Measurements from ENCODE around the gene SAMD14.
"Not testable (repeated sequence)": the region's sequence is repeated elsewhere in the genome, so short reads cannot be mapped to it uniquely, and the experiment has no call there.

SAMD14 gene

DNA sequence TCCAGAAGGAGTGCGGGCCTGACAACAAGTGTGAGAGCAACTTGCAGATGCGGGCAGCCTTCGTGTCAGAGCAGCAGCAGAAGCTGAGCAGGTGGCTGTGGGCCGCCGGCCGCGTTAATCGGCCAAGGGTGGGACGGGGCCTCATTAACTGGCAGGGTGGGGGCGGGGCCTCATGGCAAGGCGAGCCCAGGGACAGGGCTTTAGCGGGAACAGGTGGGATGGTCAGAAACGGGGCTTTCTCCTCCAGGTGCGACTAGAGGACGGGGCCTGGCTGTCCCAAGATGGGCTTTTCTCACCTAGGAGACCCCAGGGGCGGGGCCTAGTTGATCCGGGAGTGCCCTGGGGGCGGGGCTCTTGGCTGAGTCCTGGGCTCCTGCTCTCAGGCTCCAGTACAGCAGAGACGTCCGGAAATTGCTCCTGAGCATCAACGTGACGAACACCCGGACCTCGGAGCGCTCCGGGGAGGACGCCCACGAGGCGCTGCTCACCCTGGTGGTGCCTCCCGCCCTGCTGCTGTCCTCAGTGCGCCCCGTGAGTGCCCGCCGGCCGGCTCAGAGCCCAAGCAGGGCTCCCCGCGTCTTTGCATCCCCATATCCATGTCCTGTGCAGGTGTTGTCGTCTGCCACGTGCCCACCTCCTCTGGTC lies 53.2 kb downstream of the SAMD14 start:
- DNase-seq (ENCODE audit: low read depth, low spot score): peak; percentile 69

DNA sequence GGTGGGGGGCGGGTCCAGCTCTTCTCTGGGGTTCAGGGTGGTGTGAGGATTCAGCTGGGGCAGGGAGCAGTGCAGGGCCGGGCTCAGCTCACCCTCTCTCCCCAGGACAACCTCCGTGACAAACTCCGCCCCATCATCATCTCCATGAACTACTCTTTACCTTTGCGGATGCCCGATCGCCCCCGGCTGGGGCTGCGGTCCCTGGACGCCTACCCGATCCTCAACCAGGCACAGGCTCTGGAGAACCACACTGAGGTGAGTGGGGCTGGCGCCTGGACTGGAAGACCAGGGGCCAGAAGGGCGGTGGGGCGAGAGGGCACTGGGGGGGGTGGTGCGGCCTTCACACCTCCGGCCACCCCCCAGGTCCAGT lies 53.8 kb downstream of the SAMD14 start:
- no peak for DNase-seq (ENCODE audit: low read depth, low spot score)

DNA sequence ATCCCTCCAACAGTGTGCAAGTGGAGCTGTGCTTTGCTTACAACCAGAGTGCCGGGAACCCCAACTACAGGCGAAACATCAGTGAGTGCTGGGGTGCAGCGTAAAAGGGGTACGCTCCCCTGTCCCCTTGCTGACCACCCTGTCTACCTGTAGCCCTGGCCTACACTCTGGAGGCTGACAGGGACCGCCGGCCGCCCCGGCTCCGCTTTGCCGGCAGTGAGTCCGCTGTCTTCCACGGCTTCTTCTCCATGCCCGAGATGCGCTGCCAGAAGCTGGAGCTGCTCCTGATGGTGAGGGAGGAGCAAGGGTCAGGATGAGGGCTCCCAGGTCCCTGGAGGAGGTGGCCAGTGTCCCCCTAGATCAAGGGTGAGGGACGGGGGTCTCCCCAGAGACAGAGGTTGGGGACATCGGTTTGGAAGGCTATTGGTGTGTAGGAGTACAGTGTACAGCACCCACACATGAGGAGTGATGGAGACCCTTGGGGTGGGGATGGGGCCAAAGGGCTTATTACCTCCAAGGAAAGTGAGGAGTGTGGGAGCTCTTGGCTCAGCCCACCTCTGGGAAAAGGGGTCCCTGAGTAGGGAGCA lies 54.4 kb downstream of the SAMD14 start:
- DNase-seq (ENCODE audit: low read depth, low spot score): no peak

DNA sequence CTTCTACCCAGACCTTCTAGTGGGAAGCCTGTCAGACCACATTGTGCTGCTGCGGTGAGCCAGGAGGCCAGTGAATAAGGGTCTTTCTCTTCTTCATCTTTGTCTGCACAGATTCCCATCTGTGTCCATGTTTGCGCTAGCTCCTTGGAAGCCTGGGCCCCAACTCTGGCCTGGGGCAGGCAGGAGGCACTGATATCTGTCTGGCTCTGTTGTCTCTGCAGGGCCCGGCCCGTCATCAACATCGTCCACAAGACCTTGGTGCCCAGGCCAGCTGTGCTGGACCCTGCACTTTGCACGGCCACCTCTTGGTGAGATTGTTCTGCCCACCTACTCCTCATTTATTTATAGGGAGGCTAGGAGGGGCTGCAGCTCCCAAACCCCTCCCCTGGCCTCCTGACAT lies 55.7 kb downstream of the SAMD14 start:
- DNase-seq (ENCODE audit: low read depth, low spot score): no peak

DNA sequence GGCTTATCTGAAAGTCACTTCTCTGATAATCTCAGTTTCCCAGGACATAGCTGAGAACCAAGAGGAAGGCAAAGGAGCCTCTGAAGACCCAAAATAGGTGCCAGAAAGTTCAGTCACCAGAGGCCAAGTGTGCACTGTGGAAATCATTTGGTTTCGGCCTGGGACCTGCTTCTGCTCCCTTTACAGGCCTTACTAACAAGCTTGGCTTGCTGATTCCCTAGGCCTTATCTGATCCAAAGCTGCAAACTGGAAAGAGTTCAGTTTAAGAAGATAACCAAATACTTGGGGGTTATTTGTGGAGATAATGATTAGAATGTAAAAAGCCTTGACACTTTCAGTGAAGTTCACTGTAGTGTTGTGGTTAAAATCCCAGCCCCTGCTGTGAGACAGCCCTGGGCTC lies 57.0 kb downstream of the SAMD14 start:
- no peak for DNase-seq (ENCODE audit: low read depth, low spot score)

DNA sequence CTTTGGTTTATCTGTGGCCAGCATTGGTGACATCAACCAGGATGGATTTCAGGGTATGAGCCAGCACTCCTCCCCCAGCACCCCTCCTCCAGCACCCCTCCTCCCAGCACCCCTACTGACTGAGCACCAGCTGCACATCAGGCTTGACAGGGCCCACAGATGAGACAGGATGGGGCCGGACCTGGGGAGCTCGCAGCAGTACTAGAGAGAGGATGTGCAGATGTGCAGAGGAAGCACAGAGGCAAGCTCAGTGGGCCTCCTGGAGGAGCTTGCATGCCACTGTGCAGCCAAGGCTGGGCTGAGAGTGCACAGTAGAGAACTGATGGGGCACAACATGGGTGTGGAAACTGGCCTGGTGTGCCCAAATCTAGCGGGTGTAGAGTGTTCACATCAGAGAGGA lies 57.8 kb downstream of the SAMD14 start:
- no peak for DNase-seq (ENCODE audit: low read depth, low spot score)

DNA sequence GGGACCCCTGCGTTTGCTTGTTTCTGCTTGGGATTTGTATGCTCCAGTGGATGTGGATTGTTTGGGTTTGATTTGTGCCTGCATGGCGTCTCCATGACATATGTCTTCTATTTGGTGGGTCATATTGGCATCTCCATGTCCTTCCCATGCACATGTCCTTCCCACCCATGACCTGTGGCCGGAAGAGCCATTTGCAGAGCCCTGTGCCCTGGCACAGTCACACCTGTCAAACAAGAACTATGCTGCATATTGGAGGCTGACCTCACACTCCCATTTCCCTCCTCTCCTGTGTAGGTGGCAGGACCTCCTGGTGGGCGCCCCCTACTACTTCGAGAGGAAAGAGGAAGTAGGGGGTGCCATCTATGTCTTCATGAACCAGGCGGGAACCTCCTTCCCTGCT lies 58.3 kb downstream of the SAMD14 start:
- no peak for DNase-seq (ENCODE audit: low read depth, low spot score)

DNA sequence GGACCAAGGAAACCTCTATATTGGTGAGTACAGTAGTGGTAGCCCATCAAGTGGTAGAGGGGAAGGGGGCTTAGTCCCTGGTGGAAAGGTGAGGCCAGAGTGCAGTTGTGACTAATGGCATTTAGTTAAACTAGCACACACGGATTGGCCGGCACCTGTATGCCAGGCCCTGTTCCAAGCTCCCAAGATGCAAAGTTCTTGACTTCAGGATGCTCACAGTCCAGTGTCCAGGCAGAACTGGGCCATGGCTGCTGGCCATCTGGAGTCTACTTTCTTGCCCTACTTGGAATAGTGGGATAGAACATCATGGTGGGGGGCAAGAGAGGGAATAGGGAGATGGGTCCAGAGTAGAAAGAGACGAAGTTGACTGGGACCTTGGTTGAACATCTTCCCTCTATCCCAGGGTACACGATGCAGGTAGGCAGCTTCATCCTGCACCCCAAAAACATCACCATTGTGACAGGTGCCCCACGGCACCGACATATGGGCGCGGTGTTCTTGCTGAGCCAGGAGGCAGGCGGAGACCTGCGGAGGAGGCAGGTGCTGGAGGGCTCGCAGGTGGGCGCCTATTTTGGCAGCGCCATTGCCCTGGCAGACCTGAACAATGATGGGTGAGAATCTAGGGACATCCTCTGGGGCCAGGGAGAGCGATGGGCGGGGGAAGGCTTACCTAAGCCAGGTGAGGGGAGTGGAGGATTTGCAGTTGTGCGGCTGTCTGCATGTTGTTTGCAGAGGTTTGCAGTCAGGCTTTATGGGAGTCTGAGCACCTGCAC lies 58.9 kb downstream of the SAMD14 start:
- DNase-seq (ENCODE audit: low read depth, low spot score): no peak

DNA sequence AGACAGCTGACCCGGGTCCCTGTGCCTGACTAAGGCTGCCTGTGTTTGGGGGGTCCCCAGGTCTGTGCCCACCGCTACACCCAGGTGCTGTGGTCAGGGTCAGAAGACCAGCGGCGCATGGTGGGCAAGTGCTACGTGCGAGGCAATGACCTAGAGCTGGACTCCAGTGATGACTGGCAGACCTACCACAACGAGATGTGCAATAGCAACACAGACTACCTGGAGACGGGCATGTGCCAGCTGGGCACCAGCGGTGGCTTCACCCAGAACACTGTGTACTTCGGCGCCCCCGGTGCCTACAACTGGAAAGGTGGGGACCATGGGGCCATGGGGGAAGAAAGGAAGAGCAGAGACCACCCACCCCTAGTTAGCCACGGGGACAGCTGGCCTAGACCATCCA lies 62.0 kb downstream of the SAMD14 start:
- no peak for DNase-seq (ENCODE audit: low read depth, low spot score)

DNA sequence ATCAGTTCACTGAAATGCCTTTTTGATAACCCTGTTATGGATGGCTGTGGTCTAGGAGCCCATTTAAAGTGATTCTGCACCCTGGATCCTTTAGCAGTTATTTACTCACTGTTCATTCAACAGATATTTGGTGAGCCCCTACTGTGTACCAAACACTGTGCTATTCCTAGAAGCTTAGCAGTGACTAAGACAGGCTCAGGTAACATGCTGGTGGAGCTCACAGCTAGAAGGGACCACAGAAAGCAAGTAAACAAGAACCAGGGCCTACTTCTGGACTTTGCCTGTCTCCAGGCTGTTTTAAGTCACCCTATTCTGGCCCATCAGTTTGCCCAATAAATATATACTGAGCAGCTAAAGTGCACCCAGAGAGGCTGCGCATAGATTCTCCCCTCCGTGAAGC lies 63.0 kb downstream of the SAMD14 start:
- DNase-seq (ENCODE audit: low read depth, low spot score): no peak

DNA sequence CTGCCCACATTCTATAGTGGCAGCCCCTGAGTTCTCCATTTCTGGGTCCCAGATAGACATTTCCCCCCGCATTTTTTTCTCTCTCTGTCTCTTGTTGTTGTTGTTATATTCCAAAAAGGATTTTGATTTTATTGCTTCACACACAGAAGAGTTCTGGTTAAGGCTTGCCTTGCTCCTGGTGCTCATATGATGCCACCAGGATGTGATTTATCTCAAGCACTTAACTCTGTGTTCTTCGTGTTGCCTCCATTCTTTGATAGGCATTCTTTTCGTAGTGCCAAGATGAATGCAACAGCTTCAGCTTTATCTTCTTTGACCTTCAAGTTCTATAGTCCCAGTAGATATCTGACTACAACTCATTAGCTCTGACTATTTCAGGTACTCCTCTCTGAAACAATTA lies 64.9 kb downstream of the SAMD14 start:
- no peak for DNase-seq (ENCODE audit: low read depth, low spot score)

DNA sequence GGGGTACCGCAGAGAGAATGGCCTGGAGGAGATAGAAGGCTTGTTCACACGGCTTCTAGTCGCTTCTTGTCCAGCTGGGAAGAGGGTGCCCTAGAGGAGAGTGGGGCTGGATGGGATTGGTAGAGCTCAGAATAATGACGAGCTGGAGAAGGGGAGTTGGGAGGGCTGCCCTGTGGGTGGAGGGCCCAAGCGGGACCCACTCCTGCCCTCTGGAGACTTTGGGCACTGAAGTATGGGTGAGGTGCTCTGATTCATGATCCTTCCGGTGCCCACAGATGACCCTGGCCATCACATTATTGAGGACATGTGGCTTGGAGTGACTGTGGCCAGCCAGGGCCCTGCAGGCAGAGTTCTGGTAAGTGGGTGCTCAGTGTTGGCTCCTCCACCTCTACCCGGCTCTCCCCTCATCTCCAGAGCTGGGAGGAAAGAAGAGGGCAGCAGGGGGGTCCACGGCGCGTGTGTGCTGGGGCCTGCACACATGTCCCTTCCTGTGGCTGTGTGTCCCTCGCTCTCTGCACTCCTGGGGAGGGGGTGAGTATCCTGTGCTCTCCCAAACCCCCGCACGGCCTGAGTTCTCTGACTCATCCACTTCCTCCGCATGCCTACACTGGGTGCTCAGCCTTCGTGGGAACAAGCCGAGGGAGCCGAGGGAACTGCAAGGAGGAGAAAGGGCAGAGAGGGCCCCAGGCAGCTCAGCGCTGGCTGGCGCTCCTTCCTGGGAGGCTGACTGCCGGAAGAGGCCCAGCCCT lies 65.5 kb downstream of the SAMD14 start:
- DNase-seq (ENCODE audit: low read depth, low spot score): peak; percentile 77

DNA sequence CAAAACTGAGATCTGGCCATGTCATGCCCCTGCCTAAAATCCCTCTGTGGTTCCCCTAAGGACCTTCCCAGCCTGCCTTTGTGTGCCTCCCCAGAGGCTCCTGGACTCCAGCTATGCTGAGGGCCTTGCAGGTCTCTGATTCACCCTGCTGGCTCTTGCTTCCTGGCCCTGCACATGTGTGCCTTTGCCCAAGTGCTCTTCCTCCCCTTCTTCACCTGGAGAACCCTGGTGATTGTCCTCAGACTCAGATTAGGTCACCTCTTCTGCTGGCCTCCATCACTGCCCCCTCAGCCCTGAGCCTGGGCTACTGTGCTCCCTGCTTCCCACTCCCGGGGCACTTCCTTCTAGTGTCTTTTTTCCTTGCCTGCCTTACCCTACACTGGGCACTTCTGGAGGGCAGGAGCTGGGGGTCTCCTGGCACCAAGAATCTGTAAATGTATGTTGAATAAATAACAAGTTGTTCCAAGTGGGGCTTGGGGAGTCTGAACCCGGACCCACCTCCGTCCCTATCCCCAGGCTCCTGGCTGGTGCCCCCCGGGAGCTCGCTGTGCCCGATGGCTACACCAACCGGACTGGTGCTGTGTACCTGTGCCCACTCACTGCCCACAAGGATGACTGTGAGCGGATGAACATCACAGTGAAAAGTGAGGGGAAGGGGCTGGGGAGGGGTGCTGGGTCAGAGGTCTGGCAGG lies 66.3 kb downstream of the SAMD14 start:
- DNase-seq (ENCODE audit: low read depth, low spot score): no peak

DNA sequence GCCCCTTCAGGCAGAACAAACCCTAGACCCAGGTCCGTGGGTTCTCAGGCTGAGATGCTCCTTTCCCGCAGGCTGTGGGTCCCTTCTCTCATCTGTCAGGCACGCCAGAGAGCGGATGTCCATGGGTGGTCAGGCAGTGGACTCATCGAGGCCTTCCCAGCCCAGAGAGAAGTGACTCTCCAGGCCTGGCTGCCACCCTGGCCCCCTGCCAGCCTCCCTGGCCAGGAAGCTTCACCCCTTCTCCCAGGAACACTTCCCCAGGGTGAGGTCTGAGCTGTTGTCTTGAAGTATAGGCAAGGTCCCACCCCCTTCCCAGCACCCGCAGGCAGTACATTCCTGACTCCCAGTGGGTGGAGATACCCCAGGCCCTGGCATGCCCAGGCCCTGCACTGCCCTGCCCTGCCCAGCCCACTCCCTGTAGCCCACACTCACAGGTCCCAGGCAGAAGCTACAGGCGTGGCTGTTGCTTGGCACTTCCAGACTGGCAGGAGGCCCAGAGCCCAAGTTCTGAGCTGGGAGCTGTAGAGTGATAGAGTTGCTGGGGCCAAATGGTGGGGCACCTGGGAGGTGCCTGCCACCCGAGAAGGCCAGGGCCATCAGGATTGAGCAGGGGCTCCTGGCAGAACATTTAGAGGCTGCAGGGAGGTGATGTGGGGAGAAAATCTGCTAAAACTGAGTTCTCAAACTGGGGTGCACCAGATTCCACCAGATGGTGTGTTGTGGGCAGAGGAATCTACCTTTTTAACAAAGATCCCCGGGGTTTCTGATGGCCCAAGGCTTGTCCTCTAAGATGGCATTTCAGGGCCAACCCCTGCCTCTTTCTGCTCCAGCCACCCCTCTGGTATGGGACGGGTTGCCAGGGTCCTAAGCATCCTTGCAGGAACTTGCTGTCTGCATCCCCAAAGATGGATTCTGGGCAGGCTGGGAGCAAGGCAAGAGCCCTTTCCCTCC lies 67.4 kb downstream of the SAMD14 start:
- DNase-seq (ENCODE audit: low read depth, low spot score): peak; percentile 54

DNA sequence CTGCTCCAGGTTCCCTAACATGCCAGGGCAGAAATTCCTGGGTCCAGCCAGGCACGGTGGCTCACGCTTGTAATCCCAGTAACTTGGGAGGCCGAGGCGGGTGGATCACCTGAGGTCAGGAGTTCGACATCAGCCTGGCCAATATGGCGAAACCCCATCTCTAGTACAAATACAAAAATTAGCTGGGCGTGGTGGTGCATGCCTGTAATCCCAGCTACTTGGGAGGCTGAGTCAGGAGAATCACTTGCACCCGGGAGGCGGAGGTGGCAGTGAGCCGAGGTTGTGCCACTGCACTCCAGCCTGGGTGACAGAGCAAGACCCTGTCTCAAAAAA lies 68.3 kb downstream of the SAMD14 start:
- not testable (repeated sequence) for DNase-seq (ENCODE audit: low read depth, low spot score)

DNA sequence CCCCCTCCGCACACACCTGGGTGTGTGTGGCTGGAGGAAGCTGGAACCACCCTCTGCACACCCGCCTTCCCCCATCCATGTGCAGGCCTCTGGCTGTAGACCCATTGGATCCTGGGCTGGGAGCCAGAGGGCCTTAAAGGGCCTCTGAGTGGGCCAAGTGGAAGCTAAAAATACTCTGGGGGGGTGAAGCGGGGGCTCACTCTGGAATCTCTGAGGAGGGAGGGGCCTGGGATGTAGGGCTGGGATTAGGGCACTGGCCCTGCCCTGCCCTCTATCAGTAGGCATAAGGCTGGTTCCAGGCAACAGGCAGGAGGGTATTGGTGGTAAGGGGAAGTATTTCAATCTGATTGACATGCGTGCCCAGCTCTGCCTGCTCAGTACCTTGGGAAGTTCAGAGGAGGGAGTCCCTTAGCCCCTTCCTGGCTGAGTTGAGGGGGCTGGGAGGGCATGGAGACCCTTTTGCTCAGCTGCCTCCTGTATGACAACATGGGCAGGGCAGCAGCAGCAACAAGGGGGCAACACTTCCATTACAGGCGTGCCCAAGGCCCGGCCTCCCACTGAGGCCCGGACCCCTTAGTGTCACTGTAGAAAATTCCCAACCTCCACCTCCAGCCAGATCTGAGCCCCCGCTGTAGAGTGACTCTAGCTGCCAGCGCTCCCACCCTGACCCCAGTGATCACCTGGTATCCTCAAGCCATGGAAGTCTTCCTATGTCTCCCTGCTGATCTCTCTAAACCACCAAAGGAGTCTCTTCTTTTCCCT lies 68.8 kb downstream of the SAMD14 start:
- DNase-seq (ENCODE audit: low read depth, low spot score): no peak

Data from ELF-1 (cell line).